RWPE1 (cell line): ENCODE data around the gene ELMOD1.

Experiments
- CTCF ChIA-PET: fragments of 350-600 bp; sonication (Branson Sonifier 250); formaldehyde crosslinking; extraction: SDS; loops from one replicate; lab custom pipeline; 2021; lab: Yijun Ruan, JAX
- POLR2A ChIA-PET: fragments of 400-600 bp; formaldehyde crosslinking; extraction: SDS; loops from one replicate; lab custom pipeline; 2020; ENCODE audit warnings: antibody characterized with exemption; ENCODE audit not compliant: low non-redundant PET; lab: Yijun Ruan, JAX
- DNase-seq: peaks from one replicate; pipeline ENCODE4 v3.0.0; 2012; ENCODE audit warnings: low spot score
- H3K27ac ChIP-seq: fragments of 450-650 bp; 2 replicates; pipeline ENCODE4 v1.5.1; 2017
- TF ChIP-seq, protein P1 (sequence below): fragments of 450-650 bp; conservative IDR thresholded peaks from 2 replicates; pipeline ENCODE4 v1.5.1; 2017; ENCODE audit warnings: low read depth, mild to moderate bottlenecking

ELMOD1 gene

GRCh38 chr11:107679255-107680024 is 88.5 kb downstream of the ELMOD1 start:
- no peak for DNase-seq
- TF ChIP-seq, protein P1, sequence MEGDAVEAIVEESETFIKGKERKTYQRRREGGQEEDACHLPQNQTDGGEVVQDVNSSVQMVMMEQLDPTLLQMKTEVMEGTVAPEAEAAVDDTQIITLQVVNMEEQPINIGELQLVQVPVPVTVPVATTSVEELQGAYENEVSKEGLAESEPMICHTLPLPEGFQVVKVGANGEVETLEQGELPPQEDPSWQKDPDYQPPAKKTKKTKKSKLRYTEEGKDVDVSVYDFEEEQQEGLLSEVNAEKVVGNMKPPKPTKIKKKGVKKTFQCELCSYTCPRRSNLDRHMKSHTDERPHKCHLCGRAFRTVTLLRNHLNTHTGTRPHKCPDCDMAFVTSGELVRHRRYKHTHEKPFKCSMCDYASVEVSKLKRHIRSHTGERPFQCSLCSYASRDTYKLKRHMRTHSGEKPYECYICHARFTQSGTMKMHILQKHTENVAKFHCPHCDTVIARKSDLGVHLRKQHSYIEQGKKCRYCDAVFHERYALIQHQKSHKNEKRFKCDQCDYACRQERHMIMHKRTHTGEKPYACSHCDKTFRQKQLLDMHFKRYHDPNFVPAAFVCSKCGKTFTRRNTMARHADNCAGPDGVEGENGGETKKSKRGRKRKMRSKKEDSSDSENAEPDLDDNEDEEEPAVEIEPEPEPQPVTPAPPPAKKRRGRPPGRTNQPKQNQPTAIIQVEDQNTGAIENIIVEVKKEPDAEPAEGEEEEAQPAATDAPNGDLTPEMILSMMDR: no peak
- POLR2A ChIA-PET: no interaction called here
- H3K27ac ChIP-seq: no peak overlapping the region
- CTCF ChIA-PET: no interaction called here

GRCh38 chr11:107682171-107682570 is 91.2 kb downstream of the ELMOD1 start:
- ChIA-PET CTCF (interaction anchor here (0.5 to 0.6 kb wide), 2 partner anchors 86 to 89 kb away, joined by 3 read pairs; no protein-coding TSS in a partner anchor), POLR2A (no interaction called here)
- TF ChIP-seq, protein P1: no peak
- no peak overlapping the region for H3K27ac ChIP-seq
- no peak for DNase-seq

DNA sequence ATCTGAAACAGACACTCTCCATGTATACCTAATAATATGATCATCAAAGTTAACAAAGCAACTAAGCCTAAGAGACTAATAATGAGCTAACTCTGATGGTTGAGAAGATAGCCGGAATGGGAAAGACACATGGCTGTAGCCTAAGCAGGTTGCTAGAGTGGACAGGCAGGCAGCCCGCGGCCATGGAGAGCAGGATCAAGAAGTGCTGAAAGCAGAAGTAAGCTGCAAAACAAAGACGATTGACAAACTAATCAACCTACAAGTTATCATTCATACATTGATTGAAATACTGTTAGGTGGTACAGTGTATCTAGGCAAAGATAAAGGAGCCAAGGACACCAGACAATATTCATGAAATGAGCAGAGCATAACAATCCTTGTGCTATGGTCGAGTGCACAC is 91.6 kb downstream of the ELMOD1 start:
- no peak for DNase-seq
- TF ChIP-seq, protein P1: no peak
- POLR2A ChIA-PET: no interaction called here
- no peak overlapping the region for H3K27ac ChIP-seq
- CTCF ChIA-PET: interaction anchor here (0.5 to 0.6 kb wide), 2 partner anchors 87 to 88 kb away, joined by 3 read pairs; no protein-coding TSS in a partner anchor

DNA sequence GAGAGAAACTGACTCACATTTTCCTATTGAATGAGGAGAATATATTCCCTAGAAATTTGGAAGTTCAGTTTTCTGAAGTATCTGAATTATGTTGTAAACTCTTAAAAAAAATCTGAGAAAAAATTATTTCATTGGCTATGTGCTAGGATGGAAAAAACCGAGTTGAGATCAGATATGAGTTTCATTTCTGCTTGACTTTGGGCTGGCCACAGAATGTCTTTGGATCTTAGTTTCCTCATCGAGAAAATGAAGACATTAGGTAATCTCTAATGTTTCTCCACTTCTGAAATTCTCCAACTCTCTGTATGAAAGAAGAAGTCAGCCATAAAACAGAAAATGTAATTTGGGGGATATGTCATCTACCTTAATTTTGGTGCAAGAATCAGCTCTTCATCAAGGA is 92.1 kb downstream of the ELMOD1 start:
- H3K27ac ChIP-seq: no peak overlapping the region

DNA sequence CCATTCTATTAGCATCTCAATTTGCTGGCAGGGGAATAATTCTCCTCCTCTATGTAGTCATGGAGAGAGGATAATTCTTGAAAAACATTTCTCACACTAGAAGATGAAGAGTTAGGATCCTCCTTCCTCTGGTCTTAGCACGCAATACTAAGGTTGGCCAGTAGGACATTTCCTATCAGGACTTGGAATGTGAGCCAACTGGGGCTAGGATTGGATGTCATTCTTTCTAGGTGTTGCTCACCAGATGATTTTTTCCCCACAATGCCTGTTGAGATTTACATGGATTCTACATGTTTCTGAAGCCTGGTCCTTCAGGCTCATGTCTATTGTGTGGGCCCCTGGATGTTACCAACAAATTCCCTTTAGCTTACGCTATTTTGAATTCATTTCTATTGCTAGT is 92.9 kb downstream of the ELMOD1 start:
- no peak overlapping the region for H3K27ac ChIP-seq
- ChIA-PET POLR2A (no interaction called here), CTCF (interaction anchor here (0.5 to 1.2 kb wide), 4 partner anchors 59 to 1877 kb away, joined by 3 to 6 read pairs (median 3); no protein-coding TSS in a partner anchor)
- peak; percentile 16 for DNase-seq
- TF ChIP-seq, protein P1: no peak

More for the DNA sequence above, 92.1 kb downstream of the ELMOD1 start:
- no peak for DNase-seq
- ChIA-PET POLR2A (no interaction called here), CTCF (interaction anchor here (0.6 to 0.7 kb wide), 4 partner anchors 12 to 1876 kb away, joined by 3 to 6 read pairs (median 4); no protein-coding TSS in a partner anchor)
- TF ChIP-seq, protein P1: no peak

- CTCF ChIA-PET: interaction anchor here (1.0 to 2.6 kb wide), 6 partner anchors 18 to 141 kb away, joined by 3 to 19 read pairs (median 5); no protein-coding TSS in a partner anchor
- TF ChIP-seq, protein P1: no peak
- no peak for DNase-seq
- no peak overlapping the region for H3K27ac ChIP-seq
- POLR2A ChIA-PET: no interaction called here
Measured at GRCh38 chr11:107688322-107688918, 97.5 kb downstream of the ELMOD1 start.
